Endothelial cell of umbilical vein (primary cell): ENCODE data around the gene NME5. TPM values are rescaled to one million over a fixed set of nuclear protein-coding genes. Genes with fewer than 3 reads are reported as not detected.

Source experiments
- BruUV-seq: library from RNA; stranded (reverse); fragments of 400-500 nt; replicated peaks from 2 replicates; lab custom pipeline; 2021; lab: Mats Ljungman, UMichigan
- CTCF ChIA-PET: fragments of 300-600, 350-600 bp; sonication (Branson Sonifier 250); formaldehyde crosslinking; loops from one replicate; lab custom pipeline; 2021; ENCODE audit warnings: antibody characterized with exemption, inconsistent platforms; lab: Charles Lee
- POLR2A ChIA-PET: fragments of 300-600, 350-600 bp; sonication (Branson Sonifier 250); formaldehyde crosslinking; loops from one replicate; lab custom pipeline; 2021; ENCODE audit warnings: antibody characterized with exemption, inconsistent platforms; lab: Charles Lee
- DNase-seq: peaks from one replicate; pipeline ENCODE4 v3.0.0-alpha.2; 2011; ENCODE audit warnings: low read depth, low spot score
- FAIRE-seq: peaks from 2 replicates; lab custom pipeline; 2011; peaks lifted over from hg19 to GRCh38; lab: Jason Lieb, UNC
- H2AFZ ChIP-seq: 2 replicates; pipeline ENCODE4 v1.6.0; 2012; ENCODE audit warnings: low read depth, low read length, control low read depth, inconsistent platforms
- H3K27ac ChIP-seq: 2 replicates; pipeline ENCODE4 v1.5.1; 2011; ENCODE audit warnings: low read depth, mild to moderate bottlenecking, control low read depth, low read length, moderate library complexity; ENCODE audit not compliant: insufficient read depth
- H3K27me3 ChIP-seq, 2 experiments: 2 replicates each; pipeline versions ENCODE4 v1.6.0 to v1.6.1; 2011; ENCODE audit warnings: low read length in 2 of 2, mixed read lengths in 1 of 2; ENCODE audit not compliant: control insufficient read depth in 2 of 2, insufficient read depth in 2 of 2
- H3K36me3 ChIP-seq, 2 experiments: 2 replicates in 1 of 2; 3 replicates in 1 of 2; pipeline ENCODE4 v1.5.1; 2011; ENCODE audit warnings: low read length in 2 of 2, mild to moderate bottlenecking in 1 of 2, moderate library complexity in 1 of 2; ENCODE audit not compliant: control insufficient read depth in 2 of 2, insufficient read depth in 2 of 2; ENCODE audit errors: extremely low read depth in 1 of 2
- H3K4me1 ChIP-seq: 3 replicates; pipeline ENCODE4 v1.5.1; 2011; ENCODE audit warnings: mild to moderate bottlenecking, low read length; ENCODE audit not compliant: control insufficient read depth, insufficient read depth; ENCODE audit errors: extremely low read depth
- H3K4me2 ChIP-seq: 2 replicates; pipeline ENCODE4 v1.6.1; 2011; ENCODE audit warnings: low read length, control low read depth, mixed read lengths; ENCODE audit not compliant: insufficient read depth
- H3K4me3 ChIP-seq, 3 experiments: fragments of 200-600 bp in 1 of 3; sonication (generic), shearing (Covaris generic) in 1 of 3; replicated peaks in 1 of 3; 2 replicates each; pipeline ENCODE4 v1.5.1; 2011 to 2016; ENCODE audit warnings: control low read depth in 3 of 3, low read length in 3 of 3, mild to moderate bottlenecking in 2 of 3, inconsistent platforms in 1 of 3, low read depth in 1 of 3, moderate library complexity in 1 of 3; ENCODE audit not compliant: insufficient read depth in 1 of 3
- H3K79me2 ChIP-seq: 2 replicates; pipeline ENCODE4 v1.6.0; 2012; ENCODE audit warnings: low read length, inconsistent platforms; ENCODE audit not compliant: control insufficient read depth, insufficient read depth
- H3K9ac ChIP-seq: replicated peaks from 2 replicates; pipeline ENCODE3; 2011; ENCODE audit warnings: low read length, control low read depth; ENCODE audit not compliant: insufficient read depth; ENCODE audit errors: extremely low read depth
- H3K9me1 ChIP-seq: replicated peaks from 3 replicates; pipeline ENCODE4 v1.6.0; 2011; ENCODE audit warnings: mild to moderate bottlenecking, low read length; ENCODE audit not compliant: control insufficient read depth, insufficient read depth; ENCODE audit errors: extremely low read depth
- H3K9me3 ChIP-seq: replicated peaks from 2 replicates; pipeline ENCODE4 v1.5.1; 2012; ENCODE audit warnings: low read length, inconsistent platforms; ENCODE audit not compliant: control insufficient read depth, insufficient read depth
- H4K20me1 ChIP-seq: replicated peaks from 2 replicates; pipeline ENCODE3; 2011; ENCODE audit warnings: mild to moderate bottlenecking, low read length; ENCODE audit not compliant: control insufficient read depth, insufficient read depth; ENCODE audit errors: extremely low read depth
- EZH2 ChIP-seq: IDR thresholded peaks from 2 replicates; pipeline ENCODE4 v1.6.1; 2012; ENCODE audit warnings: borderline replicate concordance, low read depth, mild to moderate bottlenecking, moderate library complexity, low read length, inconsistent platforms; ENCODE audit not compliant: severe bottlenecking
- FOS ChIP-seq: IDR thresholded peaks from 2 replicates; pipeline ENCODE4 v1.6.1; 2011; ENCODE audit warnings: mild to moderate bottlenecking, low read length, moderate library complexity, borderline replicate concordance; ENCODE audit not compliant: insufficient read depth
- GATA2 ChIP-seq: IDR thresholded peaks from 2 replicates; pipeline ENCODE4 v1.7.0; 2011; ENCODE audit warnings: low read depth, mild to moderate bottlenecking, moderate library complexity, mixed read lengths, low read length; ENCODE audit not compliant: insufficient read length, insufficient read depth
- JUN ChIP-seq: IDR thresholded peaks from 2 replicates; pipeline ENCODE4 v1.6.1; 2011; ENCODE audit warnings: borderline replicate concordance, low read depth; ENCODE audit not compliant: insufficient read length, insufficient read depth
- MYC ChIP-seq: IDR thresholded peaks from one replicate; pipeline ENCODE4 v1.6.1; 2011; ENCODE audit warnings: mild to moderate bottlenecking, low read depth, low read length
- POLR2A ChIP-seq: IDR thresholded peaks from 2 replicates; pipeline ENCODE4 v1.6.1; 2012; ENCODE audit warnings: low read depth, mild to moderate bottlenecking, control low read depth, low read length
- POLR2AphosphoS5 ChIP-seq: IDR thresholded peaks from 2 replicates; pipeline ENCODE4 v1.6.1; 2012; ENCODE audit warnings: low read depth, mild to moderate bottlenecking, control low read depth, low read length, moderate library complexity; ENCODE audit not compliant: insufficient read depth
- dilution Hi-C: fragments of 300-500 bp; cut with MboI; formaldehyde crosslinking; loops from one replicate; pipeline ENCODE4 v1.15.0; 2019; ENCODE audit warnings: low sequenced_read_pairs; ENCODE audit not compliant: extremely low pct_ligation_motif_present
- intact Hi-C: fragments of 100-400 bp; cut with micrococcal nuclease; formaldehyde crosslinking; loops from one replicate; pipeline ENCODE4 v1.10.0; 2022
- polyA plus RNA-seq, 4 experiments: library from polyadenylated mRNA; depleted of rRNA in 3 of 4; stranded (reverse) in 3 of 4; unstranded in 1 of 4; fragments of >200 nt; gene quantifications; 2 replicates each; pipeline versions ENCODE4 v1.2.1 to v1.2.3, GENCODE V29; 2011 to 2012; ENCODE audit warnings: missing spikeins in 1 of 4
- total RNA-seq: library from RNA; stranded (reverse); gene quantifications from 2 replicates; pipeline ENCODE4 v1.2.3, GENCODE V29; 2021
- TF ChIP-seq, protein P1 (sequence below): IDR thresholded peaks from 2 replicates; pipeline ENCODE4 v1.6.1; 2011; ENCODE audit not compliant: insufficient read depth, insufficient read length
- TF ChIP-seq, protein P2 (sequence below), 2 donors: IDR thresholded peaks; 1 replicate in 1 of 2; 2 replicates in 1 of 2; pipeline ENCODE4 v1.5.1; 2011; ENCODE audit warnings: low read length in 2 of 2, mild to moderate bottlenecking in 2 of 2, moderate library complexity in 2 of 2, control low read depth in 1 of 2, inconsistent platforms in 1 of 2, low read depth in 1 of 2; ENCODE audit not compliant: insufficient read depth in 1 of 2; ENCODE audit errors: extremely low read depth in 1 of 2

NME5 gene
- total and polyA plus RNA-seq, 2 donors (not counting 3 experiments of a cell fraction or from before 2014, with no cell fraction given), result 0.11 to 1.5 TPM

DNA sequence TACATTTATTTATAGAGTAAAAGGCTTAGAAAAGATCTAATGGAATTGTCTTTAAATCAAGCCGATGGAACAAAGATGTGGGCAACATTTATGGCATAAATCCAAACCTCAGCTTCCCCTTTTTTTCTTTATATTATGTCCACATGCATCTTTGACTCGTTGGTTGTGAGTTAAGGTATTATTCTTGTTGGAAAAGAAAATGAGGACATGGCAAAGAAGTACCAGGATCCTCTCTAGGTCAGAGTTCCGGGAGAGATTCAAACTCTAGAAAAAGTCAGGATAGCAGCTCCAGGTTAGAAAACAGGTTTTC, 508 bp upstream of the NME5 start:
- Histone ChIP-seq H3K36me3 (no peaks in the 10 kb centered on the region), H3K27me3 (no peaks in the 10 kb centered on the region), H3K9me1 (no peaks in the 10 kb centered on the region), H3K27ac (no peak overlapping the region), H4K20me1 (no peaks in the 10 kb centered on the region), H3K79me2 (no peaks in the 10 kb centered on the region), H3K4me3 (no peak overlapping the region), H3K4me1 (peaks cover 5% of the 10 kb centered on the region), H3K9me3 (no peaks in the 10 kb centered on the region), H3K9ac (no peak overlapping the region), H2AFZ (no peak overlapping the region), H3K4me2 (peak overlapping the region; percentile 13)
- DNase-seq (no peak), FAIRE-seq (no peak)
- POLR2A ChIA-PET, result no interaction called here
- CTCF ChIA-PET, result interaction anchor here (1.2 to 2.1 kb wide), 4 partner anchors 38 to 361 kb away, joined by 4 to 6 read pairs (median 5); no protein-coding TSS in a partner anchor
- TF ChIP-seq GATA2, result no peak
- no peak for TF ChIP-seq POLR2AphosphoS5
- TF ChIP-seq EZH2, result no peak
- TF ChIP-seq MYC, result no peak
- TF ChIP-seq, protein P1, sequence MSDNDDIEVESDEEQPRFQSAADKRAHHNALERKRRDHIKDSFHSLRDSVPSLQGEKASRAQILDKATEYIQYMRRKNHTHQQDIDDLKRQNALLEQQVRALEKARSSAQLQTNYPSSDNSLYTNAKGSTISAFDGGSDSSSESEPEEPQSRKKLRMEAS, result no peak
- TF ChIP-seq FOS, result no peak
- TF ChIP-seq POLR2A, result no peak
- no peak for TF ChIP-seq JUN
- TF ChIP-seq, protein P2, sequence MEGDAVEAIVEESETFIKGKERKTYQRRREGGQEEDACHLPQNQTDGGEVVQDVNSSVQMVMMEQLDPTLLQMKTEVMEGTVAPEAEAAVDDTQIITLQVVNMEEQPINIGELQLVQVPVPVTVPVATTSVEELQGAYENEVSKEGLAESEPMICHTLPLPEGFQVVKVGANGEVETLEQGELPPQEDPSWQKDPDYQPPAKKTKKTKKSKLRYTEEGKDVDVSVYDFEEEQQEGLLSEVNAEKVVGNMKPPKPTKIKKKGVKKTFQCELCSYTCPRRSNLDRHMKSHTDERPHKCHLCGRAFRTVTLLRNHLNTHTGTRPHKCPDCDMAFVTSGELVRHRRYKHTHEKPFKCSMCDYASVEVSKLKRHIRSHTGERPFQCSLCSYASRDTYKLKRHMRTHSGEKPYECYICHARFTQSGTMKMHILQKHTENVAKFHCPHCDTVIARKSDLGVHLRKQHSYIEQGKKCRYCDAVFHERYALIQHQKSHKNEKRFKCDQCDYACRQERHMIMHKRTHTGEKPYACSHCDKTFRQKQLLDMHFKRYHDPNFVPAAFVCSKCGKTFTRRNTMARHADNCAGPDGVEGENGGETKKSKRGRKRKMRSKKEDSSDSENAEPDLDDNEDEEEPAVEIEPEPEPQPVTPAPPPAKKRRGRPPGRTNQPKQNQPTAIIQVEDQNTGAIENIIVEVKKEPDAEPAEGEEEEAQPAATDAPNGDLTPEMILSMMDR (IDR thresholded peaks at IDR 0.05; ENCODE audit: extremely low read depth in 1 of 2, insufficient read depth in 1 of 2, low read depth in 1 of 2, low read length in 2 of 2), result no peak
- intact Hi-C loops, result no loop called here
- no TSS peak for BruUV-seq
- dilution Hi-C loops, result no loop called here
